Measurements from ENCODE around the gene ARHGAP24.

GRCh38 chr4:85919200-85919887, 444.4 kb downstream of the ARHGAP24 start:
- no peak for TF ChIP-seq CTCF (IDR thresholded peaks at IDR 0.05)
- no peak for TF ChIP-seq POLR2A (IDR thresholded peaks at IDR 0.05)
- TF ChIP-seq POLR2AphosphoS5 (IDR thresholded peaks at IDR 0.05) = no peak

Measured in breast epithelium (tissue), 3 donors.